ENCODE results near the gene ADCY2. TPM values are rescaled to one million over a fixed set of nuclear protein-coding genes. Genes with fewer than 3 reads are reported as not detected.
"Not testable (repeated sequence)": the region's sequence is repeated elsewhere in the genome, so short reads cannot be mapped to it uniquely, and the experiment has no call there.

The ADCY2 gene
- polyA plus RNA-seq, 2 donors = 0.06 to 0.76 TPM

DNA sequence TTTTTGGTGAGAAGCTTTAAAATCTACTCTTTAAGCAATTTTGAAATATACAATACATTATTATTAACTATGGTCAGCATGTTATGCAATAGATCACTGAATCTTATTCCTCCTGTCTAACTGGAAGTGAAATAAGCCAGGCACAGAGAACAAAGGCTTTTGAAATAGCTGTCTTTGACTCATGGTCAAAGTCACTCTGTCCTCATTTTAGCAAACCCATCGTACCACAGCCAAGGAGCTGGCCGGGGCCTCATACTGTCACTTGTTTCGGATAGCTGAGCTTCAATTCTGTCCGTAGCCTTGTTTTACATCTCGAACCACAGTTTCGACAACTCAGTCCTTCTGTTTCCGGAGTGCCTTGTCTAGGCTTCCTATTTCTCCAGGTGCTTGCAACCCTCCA lies 19.2 kb downstream of the ADCY2 start:
- H3K36me3 ChIP-seq (ENCODE audit: control insufficient read depth in 2 of 2, insufficient read depth in 2 of 2, low read length in 1 of 2) = no peaks in the 10 kb centered on the region
- WGBS, 2 donors = 86 to 89% methylated on average over 7 of the region's 7 CpGs
- no peaks in the 10 kb centered on the region for H3K27me3 ChIP-seq (ENCODE audit: control insufficient read depth in 1 of 2, insufficient read depth in 2 of 2, low read length in 2 of 2)
- H3K4me1 ChIP-seq (ENCODE audit: control insufficient read depth in 2 of 2, insufficient read depth in 2 of 2, low read length in 1 of 2) = no peaks in the 10 kb centered on the region
- no peaks in the 10 kb centered on the region for H3K9me3 ChIP-seq (ENCODE audit: control insufficient read depth in 2 of 2, insufficient read depth in 1 of 2, low read depth in 1 of 2, low read length in 1 of 2)
- no peak overlapping the region for H3K4me3 ChIP-seq (ENCODE audit: low read depth in 1 of 2, low read length in 2 of 2)
- no peak overlapping the region for H3K27ac ChIP-seq (ENCODE audit: low read depth in 2 of 2, low read length in 1 of 2)

DNA sequence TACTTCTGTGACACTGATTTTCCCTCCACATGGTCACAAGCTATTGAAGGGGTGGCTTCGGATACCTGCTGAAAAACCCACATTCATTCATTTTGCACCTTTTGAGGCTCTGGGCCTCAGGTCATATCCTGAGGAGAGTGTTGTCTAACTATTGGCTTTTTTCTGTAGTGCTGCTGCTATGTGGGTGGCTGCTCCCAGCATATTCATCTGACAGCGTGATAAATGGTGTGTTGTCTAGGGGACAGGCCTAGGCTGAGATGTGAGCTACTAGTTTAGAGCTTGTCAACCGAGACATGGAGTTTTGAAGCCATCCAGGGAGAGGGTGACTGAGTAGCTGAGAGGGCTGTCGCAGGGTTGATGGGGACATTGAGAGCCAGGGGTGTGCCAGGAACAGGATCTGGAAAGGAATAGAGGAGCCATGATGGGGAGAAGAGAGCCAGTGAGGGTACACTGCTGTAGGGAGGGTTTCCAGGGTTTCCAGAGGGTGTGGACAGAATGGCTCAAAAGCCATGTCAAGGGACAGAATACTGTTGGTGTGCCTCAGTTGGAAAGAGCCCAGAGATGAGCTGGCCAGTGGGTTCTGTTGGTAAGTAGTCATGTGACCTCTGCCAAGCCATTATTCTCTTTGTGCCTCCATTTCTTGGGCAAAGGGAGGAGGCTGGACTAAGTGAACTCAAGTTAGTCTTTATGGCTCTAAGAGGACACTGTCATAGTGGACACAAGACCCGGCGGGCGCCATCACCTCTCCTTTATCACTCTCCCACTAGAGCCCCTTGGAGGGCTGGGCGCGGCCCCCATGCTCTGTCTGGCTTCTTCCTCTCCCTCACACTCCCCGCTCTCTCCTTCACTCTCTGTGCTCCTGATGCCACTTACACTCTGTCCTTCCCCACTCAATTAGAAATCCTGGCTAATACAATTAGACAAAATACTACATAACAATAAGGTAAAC lies 19.9 kb downstream of the ADCY2 start:
- H3K9me3 ChIP-seq (ENCODE audit: control insufficient read depth in 2 of 2, insufficient read depth in 1 of 2, low read depth in 1 of 2, low read length in 1 of 2) = no peaks in the 10 kb centered on the region
- H3K27me3 ChIP-seq (ENCODE audit: control insufficient read depth in 1 of 2, insufficient read depth in 2 of 2, low read length in 2 of 2) = no peaks in the 10 kb centered on the region
- no peak overlapping the region for H3K4me3 ChIP-seq (ENCODE audit: low read depth in 1 of 2, low read length in 2 of 2)
- no peaks in the 10 kb centered on the region for H3K36me3 ChIP-seq (ENCODE audit: control insufficient read depth in 2 of 2, insufficient read depth in 2 of 2, low read length in 1 of 2)
- WGBS, 2 donors = 89 to 92% methylated on average over 10 of the region's 10 CpGs
- no peaks in the 10 kb centered on the region for H3K4me1 ChIP-seq (ENCODE audit: control insufficient read depth in 2 of 2, insufficient read depth in 2 of 2, low read length in 1 of 2)
- H3K27ac ChIP-seq (ENCODE audit: low read depth in 2 of 2, low read length in 1 of 2) = no peak overlapping the region

DNA sequence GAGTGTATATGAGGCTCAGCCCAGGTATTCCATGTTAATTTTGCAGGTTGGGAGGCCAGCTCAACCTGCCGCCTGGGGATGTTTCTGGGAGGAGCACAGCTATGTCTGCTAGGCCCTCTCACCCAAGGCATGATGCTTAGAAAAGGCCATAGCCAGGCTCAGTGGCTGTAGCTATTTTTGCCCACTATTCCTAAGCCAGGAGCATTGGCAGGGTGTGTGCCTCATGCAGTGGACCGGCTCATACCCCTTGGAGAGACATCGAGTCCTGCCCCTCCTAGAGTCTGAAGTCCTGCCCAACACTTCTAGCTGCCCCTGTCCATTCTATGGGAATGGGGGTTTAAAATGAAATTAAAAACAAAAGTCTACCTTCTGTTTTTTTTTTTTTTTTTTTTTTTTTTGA lies 22.3 kb downstream of the ADCY2 start:
- WGBS, 2 donors = 97 to 98% methylated on average over 3 of the region's 3 CpGs

DNA sequence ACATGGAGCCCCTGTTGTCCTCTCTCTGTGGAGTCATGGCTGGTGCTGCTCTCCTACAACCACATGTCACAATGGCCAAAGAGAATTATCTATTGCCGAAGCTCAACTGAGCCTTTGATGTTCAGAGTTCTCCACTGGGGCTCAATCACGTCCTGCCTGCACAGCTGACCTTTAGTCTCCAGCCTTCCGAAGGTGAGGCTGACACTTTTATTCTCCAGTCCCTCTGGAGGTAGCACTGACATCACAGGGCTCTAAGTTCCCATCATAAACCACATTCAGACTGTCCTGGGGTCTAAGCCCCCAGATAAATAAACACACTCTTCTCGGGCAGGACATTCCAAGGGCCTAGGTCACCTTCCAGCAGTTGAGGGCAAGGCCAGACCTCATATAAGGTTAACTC lies 23.4 kb downstream of the ADCY2 start:
- Histone ChIP-seq H3K9me3 (ENCODE audit: control insufficient read depth in 2 of 2, insufficient read depth in 1 of 2, low read depth in 1 of 2, low read length in 1 of 2) (no peaks in the 10 kb centered on the region), H3K27ac (ENCODE audit: low read depth in 2 of 2, low read length in 1 of 2) (no peak overlapping the region), H3K27me3 (ENCODE audit: control insufficient read depth in 1 of 2, insufficient read depth in 2 of 2, low read length in 2 of 2) (no peaks in the 10 kb centered on the region), H3K4me1 (ENCODE audit: control insufficient read depth in 2 of 2, insufficient read depth in 2 of 2, low read length in 1 of 2) (no peaks in the 10 kb centered on the region), H3K4me3 (ENCODE audit: low read depth in 1 of 2, low read length in 2 of 2) (no peak overlapping the region), H3K36me3 (ENCODE audit: control insufficient read depth in 2 of 2, insufficient read depth in 2 of 2, low read length in 1 of 2) (no peaks in the 10 kb centered on the region)
- 71 to 72% methylated on average over 4 of the region's 4 CpGs for WGBS, 2 donors

More for the DNA sequence above, 22.3 kb downstream of the ADCY2 start:
- no peak overlapping the region for H3K27ac ChIP-seq (ENCODE audit: low read depth in 2 of 2, low read length in 1 of 2)
- no peak overlapping the region for H3K4me3 ChIP-seq (ENCODE audit: low read depth in 1 of 2, low read length in 2 of 2)
- no peaks in the 10 kb centered on the region for H3K27me3 ChIP-seq (ENCODE audit: control insufficient read depth in 1 of 2, insufficient read depth in 2 of 2, low read length in 2 of 2)
- H3K36me3 ChIP-seq (ENCODE audit: control insufficient read depth in 2 of 2, insufficient read depth in 2 of 2, low read length in 1 of 2) = no peaks in the 10 kb centered on the region
- no peaks in the 10 kb centered on the region for H3K9me3 ChIP-seq (ENCODE audit: control insufficient read depth in 2 of 2, insufficient read depth in 1 of 2, low read depth in 1 of 2, low read length in 1 of 2)
- H3K4me1 ChIP-seq (ENCODE audit: control insufficient read depth in 2 of 2, insufficient read depth in 2 of 2, low read length in 1 of 2) = no peaks in the 10 kb centered on the region

DNA sequence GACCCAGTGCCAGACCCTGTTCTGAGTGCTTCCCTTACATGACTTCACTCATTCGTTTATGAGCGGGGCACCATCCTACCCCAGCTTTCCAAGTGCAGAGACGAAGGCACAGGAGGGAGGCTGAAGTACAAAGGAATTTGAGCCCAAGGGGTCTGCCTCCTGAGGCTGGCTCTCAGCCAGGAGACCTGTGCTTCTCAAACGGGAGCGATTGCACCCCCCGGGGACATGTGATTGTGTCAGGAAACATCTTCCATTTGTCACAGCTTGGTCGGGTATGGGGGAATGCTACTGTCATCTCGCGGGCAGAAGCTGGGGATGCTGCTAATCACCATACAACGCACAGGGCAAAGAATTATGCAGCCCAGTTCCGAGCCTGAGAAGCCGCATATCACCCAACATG lies 23.9 kb downstream of the ADCY2 start:
- Histone ChIP-seq H3K27ac (ENCODE audit: low read depth in 2 of 2, low read length in 1 of 2) (no peak overlapping the region), H3K4me1 (ENCODE audit: control insufficient read depth in 2 of 2, insufficient read depth in 2 of 2, low read length in 1 of 2) (no peaks in the 10 kb centered on the region), H3K4me3 (ENCODE audit: low read depth in 1 of 2, low read length in 2 of 2) (no peak overlapping the region), H3K27me3 (ENCODE audit: control insufficient read depth in 1 of 2, insufficient read depth in 2 of 2, low read length in 2 of 2) (no peaks in the 10 kb centered on the region), H3K36me3 (ENCODE audit: control insufficient read depth in 2 of 2, insufficient read depth in 2 of 2, low read length in 1 of 2) (no peaks in the 10 kb centered on the region), H3K9me3 (ENCODE audit: control insufficient read depth in 2 of 2, insufficient read depth in 1 of 2, low read depth in 1 of 2, low read length in 1 of 2) (no peaks in the 10 kb centered on the region)
- WGBS, 2 donors = 52 to 53% methylated on average over 12 of the region's 12 CpGs

DNA sequence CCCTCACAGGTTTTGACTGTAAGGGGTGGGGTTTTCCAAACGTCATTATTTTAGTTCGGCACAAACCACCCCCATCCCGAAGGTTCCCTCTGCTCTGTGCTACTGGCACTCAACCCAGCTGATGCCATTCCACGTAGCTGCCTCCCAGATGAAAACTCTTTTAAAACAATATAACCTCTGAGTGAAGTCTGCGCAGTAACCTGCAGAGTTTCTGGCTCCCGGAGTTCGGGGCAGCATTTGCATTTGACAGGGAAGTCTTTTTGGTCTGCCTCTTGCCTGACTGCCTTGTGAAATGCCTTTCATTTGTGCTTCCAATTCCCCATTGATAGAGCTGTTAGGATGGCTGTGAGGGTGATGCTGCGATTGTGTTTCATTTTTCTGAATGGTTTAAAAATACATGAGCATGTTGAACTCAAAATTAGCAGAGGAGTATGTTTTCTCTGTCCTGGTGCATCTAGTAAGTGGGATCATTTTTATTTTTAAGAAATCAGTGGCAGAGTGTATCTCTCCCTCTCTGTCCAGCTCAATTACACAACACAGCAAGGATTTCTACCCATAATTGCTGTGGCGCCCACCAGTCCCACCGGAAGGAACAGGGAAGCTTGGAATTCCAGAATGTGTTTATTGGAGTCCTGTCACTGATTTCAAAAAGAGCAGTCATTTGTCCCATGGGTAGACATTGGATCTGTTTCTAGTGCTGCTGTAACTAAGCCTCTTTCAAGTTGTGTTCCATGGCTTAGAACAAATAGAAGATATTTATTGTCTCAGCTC lies 24.8 kb downstream of the ADCY2 start:
- 50 to 56% methylated on average over 10 of the region's 10 CpGs for WGBS, 2 donors
- H3K4me3 ChIP-seq (ENCODE audit: low read depth in 1 of 2, low read length in 2 of 2) = no peak overlapping the region
- H3K27me3 ChIP-seq (ENCODE audit: control insufficient read depth in 1 of 2, insufficient read depth in 2 of 2, low read length in 2 of 2) = no peaks in the 10 kb centered on the region
- no peak overlapping the region for H3K27ac ChIP-seq (ENCODE audit: low read depth in 2 of 2, low read length in 1 of 2)
- no peaks in the 10 kb centered on the region for H3K4me1 ChIP-seq (ENCODE audit: control insufficient read depth in 2 of 2, insufficient read depth in 2 of 2, low read length in 1 of 2)
- H3K36me3 ChIP-seq (ENCODE audit: control insufficient read depth in 2 of 2, insufficient read depth in 2 of 2, low read length in 1 of 2) = no peaks in the 10 kb centered on the region
- H3K9me3 ChIP-seq (ENCODE audit: control insufficient read depth in 2 of 2, insufficient read depth in 1 of 2, low read depth in 1 of 2, low read length in 1 of 2) = no peaks in the 10 kb centered on the region

DNA sequence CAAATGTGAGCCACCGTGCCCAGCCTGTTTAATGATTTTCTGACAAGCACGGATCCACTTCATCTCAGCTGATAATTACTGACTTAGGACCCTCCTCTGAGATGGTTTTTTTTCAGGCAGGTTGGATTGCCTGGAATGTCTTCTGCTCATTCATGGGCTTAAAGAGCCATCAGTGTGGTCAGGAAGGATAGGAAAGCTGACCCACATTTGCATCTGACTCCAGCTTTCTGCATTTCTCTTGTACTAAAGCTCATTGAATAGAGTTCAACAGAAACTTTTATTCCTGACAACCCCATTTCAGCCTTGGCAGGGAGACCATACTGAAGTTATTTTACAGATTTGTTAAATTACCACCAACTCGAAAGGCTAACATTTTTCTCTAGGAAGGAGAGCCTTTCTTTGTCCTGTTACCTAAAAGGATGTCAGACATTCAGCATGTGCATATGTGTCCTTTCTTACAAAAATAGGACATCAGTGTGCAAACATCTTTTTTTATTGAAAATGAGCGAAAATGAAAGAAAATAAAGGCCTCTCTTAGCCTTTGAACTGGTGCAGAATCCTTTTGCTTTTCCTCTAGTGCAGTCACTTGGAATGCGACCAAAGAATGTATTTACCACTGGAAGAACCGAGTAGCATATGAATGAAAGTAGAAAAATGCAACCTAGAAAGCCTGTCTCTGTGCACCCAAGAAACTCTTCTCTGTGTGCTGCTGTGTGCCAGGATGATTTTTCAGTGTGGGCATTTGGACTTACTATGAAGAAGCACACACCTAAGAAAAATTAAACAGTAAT lies 26.6 kb downstream of the ADCY2 start:
- Histone ChIP-seq H3K27me3 (ENCODE audit: control insufficient read depth in 1 of 2, insufficient read depth in 2 of 2, low read length in 2 of 2) (no peaks in the 10 kb centered on the region), H3K36me3 (ENCODE audit: control insufficient read depth in 2 of 2, insufficient read depth in 2 of 2, low read length in 1 of 2) (no peaks in the 10 kb centered on the region), H3K9me3 (ENCODE audit: control insufficient read depth in 2 of 2, insufficient read depth in 1 of 2, low read depth in 1 of 2, low read length in 1 of 2) (no peaks in the 10 kb centered on the region), H3K27ac (ENCODE audit: low read depth in 2 of 2, low read length in 1 of 2) (no peak overlapping the region), H3K4me1 (ENCODE audit: control insufficient read depth in 2 of 2, insufficient read depth in 2 of 2, low read length in 1 of 2) (no peaks in the 10 kb centered on the region), H3K4me3 (ENCODE audit: low read depth in 1 of 2, low read length in 2 of 2) (no peak overlapping the region)
- WGBS, 2 donors = 51 to 55% methylated on average over 6 of the region's 6 CpGs

DNA sequence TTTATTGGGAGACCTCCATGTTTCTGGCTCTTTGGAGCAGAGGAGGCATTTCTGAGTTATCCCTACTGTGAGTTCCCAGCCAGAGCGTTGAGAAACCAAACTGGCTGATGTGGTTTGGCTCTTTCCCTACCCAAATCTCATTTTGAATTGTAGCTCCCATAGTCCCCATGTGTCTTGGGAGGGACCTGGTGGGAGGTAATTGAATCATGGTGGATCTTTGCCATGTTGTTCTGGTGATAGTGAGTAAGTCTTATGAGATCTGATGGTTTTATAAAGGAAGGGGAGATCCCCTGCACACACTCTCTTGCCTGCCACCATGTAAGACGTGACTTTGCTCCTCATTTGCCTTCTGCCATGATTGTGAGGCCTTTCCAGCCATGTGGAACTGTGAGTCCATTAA lies 27.3 kb downstream of the ADCY2 start:
- H3K36me3 ChIP-seq (ENCODE audit: control insufficient read depth in 2 of 2, insufficient read depth in 2 of 2, low read length in 1 of 2); H3K4me1 ChIP-seq (ENCODE audit: control insufficient read depth in 2 of 2, insufficient read depth in 2 of 2, low read length in 1 of 2); H3K27ac ChIP-seq (ENCODE audit: low read depth in 2 of 2, low read length in 1 of 2); H3K27me3 ChIP-seq (ENCODE audit: control insufficient read depth in 1 of 2, insufficient read depth in 2 of 2, low read length in 2 of 2); H3K9me3 ChIP-seq (ENCODE audit: control insufficient read depth in 2 of 2, insufficient read depth in 1 of 2, low read depth in 1 of 2, low read length in 1 of 2); H3K4me3 ChIP-seq (ENCODE audit: low read depth in 1 of 2, low read length in 2 of 2): not testable (repeated sequence)
- 74 to 79% methylated on average over 2 of the region's 2 CpGs for whole genome bisulfite sequencing, 2 donors

DNA sequence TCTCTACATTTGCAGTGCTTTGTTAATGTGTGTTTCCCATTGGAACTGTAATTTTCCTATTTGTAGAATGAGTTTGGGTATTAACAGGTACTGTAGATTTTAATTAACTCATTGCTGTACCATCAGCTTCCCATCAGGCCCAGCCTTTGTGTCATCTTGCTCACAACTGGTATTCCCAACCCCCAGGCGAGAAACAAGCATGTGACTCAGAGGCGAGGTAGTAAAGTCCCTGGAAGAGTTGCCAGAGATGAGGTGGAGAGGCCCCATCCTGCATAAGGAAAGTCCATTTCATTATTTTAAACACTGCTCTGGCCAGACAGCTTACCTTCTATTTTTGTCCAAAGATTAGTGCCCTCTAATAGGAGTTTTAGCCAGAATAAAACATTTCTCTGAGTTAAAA lies 29.9 kb downstream of the ADCY2 start:
- H3K9me3 ChIP-seq (ENCODE audit: control insufficient read depth in 2 of 2, insufficient read depth in 1 of 2, low read depth in 1 of 2, low read length in 1 of 2) = no peaks in the 10 kb centered on the region
- no peaks in the 10 kb centered on the region for H3K4me1 ChIP-seq (ENCODE audit: control insufficient read depth in 2 of 2, insufficient read depth in 2 of 2, low read length in 1 of 2)
- no peaks in the 10 kb centered on the region for H3K36me3 ChIP-seq (ENCODE audit: control insufficient read depth in 2 of 2, insufficient read depth in 2 of 2, low read length in 1 of 2)
- 46 to 65% methylated on average over 2 of the region's 2 CpGs for WGBS, 2 donors
- H3K4me3 ChIP-seq (ENCODE audit: low read depth in 1 of 2, low read length in 2 of 2) = no peak overlapping the region
- H3K27me3 ChIP-seq (ENCODE audit: control insufficient read depth in 1 of 2, insufficient read depth in 2 of 2, low read length in 2 of 2) = no peaks in the 10 kb centered on the region
- H3K27ac ChIP-seq (ENCODE audit: low read depth in 2 of 2, low read length in 1 of 2) = no peak overlapping the region
